Measurements from ENCODE around the gene CCDC170.
"Not testable (repeated sequence)": the region's sequence is repeated elsewhere in the genome, so short reads cannot be mapped to it uniquely, and the experiment has no call there.

The CCDC170 gene

DNA sequence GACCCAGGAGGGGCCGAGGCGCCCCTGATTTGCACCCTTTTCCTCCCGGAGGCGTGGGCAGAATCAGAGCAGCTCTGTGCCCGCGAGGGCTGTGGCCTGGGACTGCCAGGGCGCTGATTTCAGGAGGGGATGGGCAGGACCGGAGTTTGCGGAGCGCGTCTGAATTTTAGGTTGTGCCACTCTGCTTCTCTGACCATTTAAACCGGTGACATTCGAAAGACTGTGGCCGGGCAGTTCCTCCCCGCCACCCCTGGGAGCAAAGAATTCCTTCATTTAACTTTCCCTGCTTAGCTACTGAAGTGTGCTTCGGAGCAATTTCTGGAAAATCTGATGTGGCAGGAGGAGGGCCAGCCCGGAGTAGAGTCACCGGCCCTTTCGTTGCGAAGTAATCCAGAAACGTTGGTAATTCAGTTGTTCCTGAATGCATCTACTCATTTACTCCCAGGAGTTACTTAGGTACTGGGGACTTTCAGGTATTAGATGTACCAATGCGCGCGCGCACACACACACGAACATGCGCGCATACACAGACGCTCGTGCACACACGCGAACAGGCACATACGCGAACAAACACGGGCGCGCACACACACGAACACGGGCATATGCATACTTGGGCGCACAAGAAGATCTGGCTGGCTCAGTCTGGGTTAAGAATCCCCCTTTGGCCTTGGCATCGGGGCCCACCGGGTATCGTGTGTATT lies 568 bp downstream of the CCDC170 start:
- DNase-seq, result peak; percentile 77

DNA sequence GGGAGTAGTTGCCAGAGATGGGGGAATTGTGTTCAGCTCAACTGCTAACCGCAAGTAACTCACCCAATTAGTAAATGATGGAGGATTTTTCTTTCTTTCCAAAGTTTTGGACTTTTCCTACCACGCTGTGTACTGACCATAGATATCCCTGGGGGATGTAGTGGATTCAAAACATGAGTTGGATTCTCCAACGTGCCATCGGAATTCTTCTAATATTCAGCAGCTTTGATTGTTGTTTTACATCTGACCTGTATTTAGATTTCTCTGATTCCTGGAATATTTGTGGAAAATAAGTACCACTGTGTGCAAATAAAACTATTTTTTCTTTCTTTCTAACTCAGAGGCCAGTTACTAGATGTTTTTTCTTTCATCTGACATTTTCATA lies 1.1 kb downstream of the CCDC170 start:
- DNase-seq, result no peak

DNA sequence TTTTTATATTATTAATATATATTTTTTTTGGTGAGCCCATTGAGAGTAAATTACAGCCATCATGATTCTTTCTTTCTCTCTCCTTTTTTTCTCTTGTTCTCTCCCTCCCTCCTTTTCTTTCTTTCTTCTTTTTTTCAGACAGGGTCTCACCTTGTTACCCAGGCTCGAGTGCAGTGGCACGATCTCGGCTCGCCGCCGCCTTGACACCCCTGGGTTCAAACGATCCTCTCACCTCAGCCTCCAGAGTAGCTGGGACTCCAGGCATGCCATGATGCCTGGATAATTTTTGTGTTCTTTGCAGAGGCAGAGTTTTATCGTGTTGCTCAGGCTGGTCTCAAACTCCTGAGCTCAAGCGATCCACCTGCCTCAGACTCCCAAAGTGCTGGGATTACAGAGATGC lies 1.6 kb downstream of the CCDC170 start:
- no peak for DNase-seq

DNA sequence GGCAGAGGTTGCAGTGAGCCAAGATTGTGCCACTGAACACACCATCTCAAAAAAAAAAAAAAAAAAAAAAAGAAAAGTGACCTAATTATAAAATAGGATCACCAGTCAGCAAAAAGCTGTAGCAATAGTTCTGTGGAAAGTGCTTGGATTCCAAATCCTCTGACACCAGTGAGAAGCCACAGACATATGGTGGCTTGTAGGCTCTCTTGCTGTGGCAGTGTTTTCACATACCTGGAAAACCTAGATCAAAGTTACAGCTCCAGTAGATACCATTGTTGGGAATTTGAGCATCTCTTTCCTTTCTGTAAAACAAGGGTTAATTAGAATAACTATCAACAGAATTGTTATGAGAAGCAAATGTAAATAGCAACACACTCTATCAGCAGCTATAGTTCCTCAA lies 4.1 kb downstream of the CCDC170 start:
- DNase-seq, result no peak

DNA sequence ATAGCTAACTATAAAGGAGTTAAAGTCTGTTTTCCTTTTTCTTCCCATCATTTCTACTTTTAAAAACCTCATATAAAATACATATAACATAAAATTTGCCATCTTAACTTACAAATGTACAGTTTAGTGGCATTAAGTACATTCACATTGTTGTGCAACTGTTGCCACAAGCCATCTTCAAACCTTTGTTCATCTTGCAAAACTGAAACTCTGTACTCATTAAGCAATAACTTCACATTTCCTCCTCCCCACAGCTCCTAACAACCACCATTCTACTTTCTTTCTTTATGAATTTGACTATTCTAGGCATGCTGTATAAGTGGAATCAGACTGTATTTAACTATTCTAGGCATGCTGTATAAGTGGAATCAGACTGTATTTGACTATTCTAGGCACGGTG lies 4.5 kb downstream of the CCDC170 start:
- no peak for DNase-seq

DNA sequence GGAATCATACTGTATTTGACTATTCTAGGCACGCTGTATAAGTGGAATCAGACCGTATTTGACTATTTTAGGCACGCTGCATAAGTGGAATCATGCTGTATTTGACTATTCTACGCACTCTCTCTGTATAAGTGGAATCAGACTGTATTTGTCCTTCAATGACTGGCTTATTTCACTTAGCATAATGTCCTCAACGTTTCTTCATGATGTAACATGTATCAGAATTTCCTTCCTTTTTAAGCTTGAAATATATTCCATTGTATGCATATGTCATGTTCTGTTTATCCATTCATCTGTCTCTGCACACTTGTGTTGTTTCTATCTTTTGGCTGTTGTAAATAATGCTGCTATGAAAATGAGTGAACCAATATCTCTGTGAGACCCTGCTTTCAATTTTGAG lies 5.7 kb downstream of the CCDC170 start:
- no peak for DNase-seq

DNA sequence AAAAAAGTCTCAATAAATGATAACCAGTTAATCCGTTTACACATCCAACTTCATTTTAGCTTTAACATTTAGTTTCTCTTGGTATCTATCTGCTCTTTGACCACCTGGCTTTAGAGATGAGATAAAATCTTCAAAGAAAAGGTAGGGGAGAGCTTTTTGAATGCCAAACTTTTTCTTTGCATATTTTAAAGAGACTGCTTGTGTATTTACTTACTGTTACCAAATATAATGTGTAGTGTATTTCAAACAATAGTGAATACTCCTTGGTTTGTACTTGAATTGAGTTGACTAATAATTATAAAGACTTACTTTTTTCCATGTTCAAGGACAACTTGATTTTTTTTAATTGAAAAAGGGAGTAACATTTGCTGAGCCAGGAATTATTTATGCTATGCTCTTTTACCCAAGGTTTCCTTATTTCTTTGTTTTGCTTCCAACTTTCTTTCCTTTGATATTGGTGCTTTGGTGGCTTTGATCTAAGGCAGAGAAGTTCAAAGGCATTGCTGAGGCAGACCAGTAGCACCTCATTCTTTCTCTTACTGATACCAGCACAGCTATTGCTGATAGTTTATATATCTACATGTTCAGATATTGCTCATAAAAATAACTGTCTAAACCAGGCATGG lies 7.8 kb downstream of the CCDC170 start:
- DNase-seq, result no peak

DNA sequence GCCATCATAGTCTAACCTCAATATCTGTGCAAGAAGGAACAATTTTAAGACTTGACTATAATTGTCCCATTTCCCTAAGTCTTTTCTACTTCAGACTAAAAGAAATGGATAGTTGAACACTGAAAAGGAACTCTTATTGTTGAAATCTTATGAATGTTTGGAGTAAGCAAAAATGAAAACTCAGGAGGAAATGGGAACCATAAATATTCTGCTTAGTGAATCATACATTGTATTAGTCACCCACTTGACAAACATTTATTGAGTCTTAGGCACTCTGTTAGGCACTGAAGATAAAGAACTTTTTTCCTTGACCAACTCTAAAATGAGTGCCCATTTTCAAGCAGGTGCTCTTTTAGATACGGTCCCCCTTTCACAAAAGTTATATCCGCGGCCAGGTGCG lies 8.7 kb downstream of the CCDC170 start:
- peak; percentile 50 for DNase-seq

DNA sequence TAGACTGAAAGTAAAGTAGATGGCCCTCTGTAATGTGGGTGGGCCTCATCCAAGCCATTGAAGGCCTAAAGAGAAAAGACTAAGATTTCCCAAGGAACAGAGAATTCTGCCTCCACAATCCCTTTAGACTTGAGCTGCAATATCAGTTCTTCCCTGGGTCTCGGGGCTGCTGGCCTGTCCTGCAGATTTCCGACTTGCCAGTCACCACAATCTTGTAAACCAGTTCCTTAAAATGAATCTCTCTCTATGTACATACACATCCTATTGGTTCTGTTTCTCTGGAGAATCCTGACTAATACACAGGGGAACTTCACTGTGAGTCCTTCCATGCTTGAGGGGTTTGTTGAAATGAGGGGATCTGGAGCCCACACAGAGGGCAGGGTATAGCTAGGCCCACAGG lies 12.9 kb downstream of the CCDC170 start:
- DNase-seq, result no peak

DNA sequence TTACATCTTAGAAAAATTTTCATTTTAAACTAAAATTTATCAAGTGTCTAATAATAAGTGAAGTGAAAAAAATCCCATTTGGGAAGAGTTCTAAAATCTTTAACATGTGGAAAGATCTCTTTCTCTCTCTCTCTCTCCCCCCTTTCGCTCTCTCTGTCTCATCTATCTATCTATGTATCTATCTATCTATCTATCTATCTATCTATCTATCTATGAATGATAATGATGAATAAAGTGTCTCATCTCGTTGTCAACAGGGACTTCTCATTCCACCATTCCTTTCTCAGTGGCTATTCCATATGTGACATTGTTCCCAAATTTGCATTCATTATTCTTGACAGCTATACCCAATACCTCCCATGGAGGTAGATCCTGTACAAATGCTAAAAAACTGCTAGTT lies 15.2 kb downstream of the CCDC170 start:
- no peak for DNase-seq

DNA sequence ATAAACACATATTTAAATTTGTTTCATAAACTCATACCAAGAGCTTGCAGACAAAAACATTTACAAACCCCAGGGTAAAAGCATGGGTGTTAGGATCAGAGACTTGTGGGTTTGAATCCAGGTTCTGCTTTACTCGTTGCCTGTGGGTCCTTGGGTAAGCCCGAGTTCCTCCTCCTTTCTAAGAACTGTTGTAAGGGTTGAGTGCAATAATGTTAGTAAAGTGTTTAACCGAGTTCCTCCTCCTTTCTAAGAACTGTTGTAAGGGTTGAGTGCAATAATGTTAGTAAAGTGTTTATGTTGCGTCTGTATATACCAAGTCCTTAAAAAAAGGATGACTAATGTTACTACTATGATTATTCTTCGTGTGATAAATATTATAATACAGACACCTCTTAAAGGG lies 18.7 kb downstream of the CCDC170 start:
- DNase-seq, result no peak

DNA sequence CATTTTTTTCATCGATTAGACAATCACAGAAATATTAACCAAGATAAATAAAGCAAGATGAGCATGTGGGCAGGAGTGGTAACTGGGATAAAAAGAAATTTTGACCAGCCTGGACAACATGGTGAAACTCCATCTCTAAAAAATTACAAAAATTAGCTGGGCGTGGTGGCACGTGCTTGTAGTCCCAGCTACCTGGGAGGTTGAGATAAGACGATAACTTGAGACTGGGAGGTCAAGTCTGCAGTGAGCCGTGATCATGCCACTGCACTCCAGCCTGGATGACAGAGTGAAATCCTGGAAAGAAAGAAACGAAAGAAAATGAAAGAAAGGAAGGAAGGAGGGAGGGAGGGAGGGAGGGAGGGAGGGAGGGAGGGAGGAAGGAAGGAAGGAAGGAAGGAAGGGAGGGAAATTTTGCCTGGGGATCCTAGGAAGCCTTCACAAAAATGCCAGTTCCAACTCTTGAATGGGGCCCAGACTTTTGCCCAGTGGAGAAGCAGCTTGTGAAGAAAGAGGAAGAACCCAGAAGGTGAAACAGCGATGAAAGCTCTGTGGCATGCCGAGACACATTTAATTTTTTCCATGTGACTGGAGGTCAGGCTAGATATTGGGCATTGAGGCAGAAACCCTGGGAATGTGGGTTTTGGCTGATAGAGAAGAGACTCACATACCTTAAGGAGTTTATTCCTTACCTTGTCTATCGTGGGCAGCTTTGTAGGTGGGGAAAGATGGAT lies 20.3 kb downstream of the CCDC170 start:
- DNase-seq, result no peak

DNA sequence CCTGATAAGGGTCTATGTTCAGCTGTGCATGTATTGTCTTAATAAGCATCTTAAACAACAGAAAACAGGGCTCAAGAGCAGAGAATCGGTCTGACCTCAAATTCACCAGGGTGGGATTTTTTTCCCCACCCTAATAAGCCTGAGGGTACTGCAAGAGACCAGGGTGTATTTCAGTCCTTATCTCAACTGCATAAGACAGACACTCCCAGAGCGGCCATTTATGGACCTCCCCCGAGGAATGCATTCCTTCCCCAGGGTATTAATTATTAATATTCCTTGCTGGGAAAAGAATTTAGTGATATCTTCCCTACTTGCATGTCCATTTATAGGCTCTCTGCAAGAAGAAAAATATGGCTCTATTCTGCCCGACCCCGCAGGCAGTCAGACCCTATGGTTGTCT lies 25.2 kb downstream of the CCDC170 start:
- not testable (repeated sequence) for DNase-seq

DNA sequence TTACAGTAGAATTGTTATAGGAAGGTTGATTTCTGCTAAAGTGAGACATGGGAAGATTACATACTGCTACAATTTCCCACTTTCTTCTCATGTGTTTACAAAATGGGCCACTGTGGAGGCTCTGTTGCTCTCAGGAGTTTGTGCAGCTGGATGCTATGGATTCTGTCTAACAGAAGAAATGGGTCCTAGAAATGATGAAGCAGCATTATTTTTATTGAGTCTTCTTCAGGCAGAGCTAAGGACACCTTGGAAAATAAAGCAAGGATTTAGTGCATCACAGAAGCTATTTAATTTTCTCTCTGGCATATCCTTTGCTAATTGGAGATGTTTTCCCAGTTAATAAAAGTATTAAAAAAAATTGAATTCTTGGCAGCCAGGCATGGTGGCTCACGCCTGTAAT lies 29.2 kb downstream of the CCDC170 start:
- no peak for DNase-seq

DNA sequence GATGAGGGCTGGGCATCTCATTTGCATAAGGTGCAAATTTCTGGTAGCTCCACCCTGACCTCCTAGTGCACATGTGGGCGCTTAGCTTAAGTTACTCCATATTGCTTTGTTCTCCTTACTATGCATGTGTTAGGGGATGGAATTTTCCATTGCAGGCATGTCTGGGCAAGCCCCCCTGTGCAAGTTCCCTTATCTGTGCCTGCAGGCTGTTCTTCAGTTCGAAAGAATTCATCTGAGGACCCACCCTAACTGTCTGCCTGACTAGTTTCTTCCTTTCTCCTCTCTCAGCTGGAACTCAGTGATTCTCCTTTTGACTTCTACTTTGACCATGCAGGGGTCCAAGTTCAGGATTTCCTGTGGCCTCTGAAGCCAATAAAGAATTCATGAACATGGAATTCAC lies 30.2 kb downstream of the CCDC170 start:
- no peak for DNase-seq

DNA sequence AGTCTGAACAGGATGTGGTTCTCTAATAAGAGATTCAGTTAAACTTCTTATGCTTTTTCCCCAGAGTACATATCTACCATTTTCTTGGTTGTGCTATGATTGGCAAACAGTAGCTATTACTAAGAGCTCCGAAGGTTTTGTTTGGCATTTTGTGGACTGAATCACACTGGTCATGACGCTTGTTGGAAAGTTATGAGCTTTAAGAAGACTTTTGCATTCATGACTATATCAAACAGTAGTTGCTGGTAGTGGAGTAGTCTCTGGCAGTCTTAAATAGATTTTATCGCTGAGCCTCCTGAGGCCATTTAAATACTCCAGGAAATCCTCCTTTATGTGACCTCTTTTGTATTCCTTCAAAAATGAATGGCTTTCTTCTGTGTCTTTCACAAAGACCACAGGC lies 40.8 kb downstream of the CCDC170 start:
- DNase-seq, result no peak

DNA sequence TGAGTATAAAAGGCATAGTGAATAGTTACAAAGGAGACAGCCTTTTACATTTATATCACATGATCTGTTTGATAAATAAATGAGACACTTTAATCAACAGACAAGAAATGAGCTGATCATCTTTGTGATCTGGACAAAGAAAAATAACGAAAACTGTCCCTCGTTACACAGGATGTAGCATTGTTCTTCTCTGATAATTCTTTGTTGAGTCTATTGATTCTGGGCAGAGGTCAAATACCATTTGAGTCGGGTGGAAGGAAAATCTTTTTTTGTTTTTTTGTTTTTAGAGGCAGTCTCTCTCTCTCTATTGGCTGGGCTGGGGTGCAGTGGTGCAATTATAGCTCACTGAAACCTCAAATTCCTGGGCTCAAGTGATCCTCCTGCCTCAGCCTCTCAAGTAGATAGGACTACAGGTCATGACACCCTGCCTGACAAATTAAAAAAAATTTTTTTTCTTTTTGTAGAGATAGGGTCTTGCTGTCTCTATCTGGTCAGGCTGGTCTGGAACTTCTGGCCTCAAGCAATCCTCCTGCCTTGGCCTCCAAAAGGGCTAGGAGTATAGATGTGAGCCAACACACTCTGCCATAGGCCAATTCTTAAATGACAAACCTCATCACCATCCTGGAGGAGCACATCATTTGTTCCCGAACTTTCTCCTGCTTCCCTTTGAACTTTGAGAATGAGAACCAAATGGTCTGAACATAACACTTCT lies 41.8 kb downstream of the CCDC170 start:
- no peak for DNase-seq

DNA sequence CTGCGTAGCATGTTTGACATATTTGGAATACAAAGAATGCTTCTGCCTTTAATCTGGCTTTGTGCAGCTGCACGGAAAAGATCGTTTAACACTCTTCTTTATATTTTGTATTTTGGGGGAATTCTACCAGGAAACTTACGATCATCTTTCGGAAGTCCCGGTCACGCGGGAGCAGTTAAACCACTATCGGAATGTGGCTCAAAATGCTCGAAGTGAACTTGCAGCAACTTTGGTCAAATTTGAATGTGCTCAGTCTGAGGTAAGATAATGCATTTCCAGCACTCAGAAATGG lies 42.3 kb downstream of the CCDC170 start:
- DNase-seq, result no peak

DNA sequence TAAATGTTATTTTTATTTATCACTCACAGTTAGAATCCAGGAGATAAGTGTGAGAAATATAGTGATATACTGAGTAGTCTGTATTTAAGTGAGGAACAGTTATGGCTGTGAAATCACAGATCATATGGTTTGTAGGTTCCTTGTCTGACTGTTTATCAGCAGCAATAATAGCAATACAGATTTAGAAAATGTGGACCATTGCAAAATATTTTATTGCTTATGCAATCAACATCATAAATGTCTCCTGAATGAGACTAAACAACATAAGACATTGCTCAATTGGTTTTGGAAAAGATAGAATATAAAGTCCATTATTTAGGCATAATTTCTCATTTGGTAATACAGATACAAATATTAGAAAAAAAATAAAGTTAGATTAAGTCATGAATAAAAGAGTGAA lies 43.7 kb downstream of the CCDC170 start:
- no peak for DNase-seq

DNA sequence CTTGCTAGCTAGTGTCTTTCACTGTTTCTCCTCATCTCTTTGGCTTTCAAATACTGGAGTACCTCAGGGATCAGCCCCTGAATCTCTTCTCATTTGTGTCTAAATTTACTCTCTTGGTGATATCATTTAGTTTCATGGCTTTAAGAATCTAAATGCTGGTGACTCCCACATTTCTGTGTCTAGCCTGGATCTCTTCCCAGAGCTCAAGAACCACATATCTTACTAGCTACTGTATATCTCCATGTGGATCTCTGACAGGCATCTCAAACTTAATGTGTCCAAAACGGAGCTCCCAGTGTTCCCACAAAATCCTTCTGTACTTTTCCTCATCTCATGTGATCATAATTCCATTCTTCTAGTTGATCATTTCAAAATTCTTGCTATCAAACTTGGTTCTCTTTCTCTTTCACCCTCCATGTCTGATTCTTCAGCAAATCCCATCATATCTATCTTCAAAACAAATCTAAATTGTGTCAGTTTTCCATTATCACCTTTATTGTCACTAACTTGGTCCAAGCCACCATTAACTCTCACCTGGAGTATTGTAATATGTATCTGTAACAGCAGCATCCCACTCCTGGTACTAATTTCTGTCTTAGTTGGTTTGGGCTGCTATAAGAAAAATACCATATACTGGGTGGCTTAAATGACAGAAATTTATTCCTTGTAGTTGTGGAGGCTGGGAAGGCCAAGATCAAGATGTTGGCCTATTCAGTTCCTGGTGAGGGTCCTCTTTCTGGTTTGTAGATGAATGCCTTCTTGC lies 45.9 kb downstream of the CCDC170 start:
- DNase-seq, result no peak

DNA sequence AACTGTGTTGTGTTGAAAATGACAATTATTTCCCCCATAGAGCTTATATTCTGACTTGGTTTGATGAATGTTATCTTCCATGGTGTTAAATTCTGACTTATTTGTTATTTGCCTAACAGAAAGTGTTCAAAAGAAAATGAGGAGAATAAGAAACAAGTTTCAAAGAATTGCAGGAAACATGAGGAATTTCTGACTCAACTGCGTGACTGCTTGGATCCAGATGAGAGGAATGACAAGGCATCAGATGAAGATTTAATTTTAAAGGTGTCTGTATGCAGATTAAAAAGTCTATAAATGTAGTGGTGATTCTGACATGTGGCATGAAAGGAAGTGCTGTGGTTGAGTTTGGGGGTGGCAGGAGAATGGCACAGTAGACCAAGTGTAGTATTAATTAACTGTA lies 50.6 kb downstream of the CCDC170 start:
- DNase-seq, result no peak

DNA sequence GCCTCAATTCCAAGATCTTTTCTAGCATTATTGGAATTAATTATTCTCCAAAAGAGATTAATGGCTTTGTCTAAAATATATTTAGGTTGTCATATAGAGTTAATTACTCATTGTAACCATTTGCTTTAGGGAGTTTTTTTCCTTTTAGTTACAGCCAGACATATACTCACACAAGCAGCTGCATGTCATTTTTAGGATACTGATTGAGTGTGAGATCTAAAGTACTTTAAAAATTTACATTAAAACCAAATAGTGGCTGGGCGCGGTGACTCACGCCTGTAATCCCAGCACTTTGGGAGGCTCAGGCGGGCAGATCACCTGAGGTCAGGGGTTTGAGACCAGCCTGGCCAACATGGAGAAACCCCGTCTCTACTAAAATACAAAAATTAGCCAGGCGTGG lies 51.1 kb downstream of the CCDC170 start:
- DNase-seq, result not testable (repeated sequence)

DNA sequence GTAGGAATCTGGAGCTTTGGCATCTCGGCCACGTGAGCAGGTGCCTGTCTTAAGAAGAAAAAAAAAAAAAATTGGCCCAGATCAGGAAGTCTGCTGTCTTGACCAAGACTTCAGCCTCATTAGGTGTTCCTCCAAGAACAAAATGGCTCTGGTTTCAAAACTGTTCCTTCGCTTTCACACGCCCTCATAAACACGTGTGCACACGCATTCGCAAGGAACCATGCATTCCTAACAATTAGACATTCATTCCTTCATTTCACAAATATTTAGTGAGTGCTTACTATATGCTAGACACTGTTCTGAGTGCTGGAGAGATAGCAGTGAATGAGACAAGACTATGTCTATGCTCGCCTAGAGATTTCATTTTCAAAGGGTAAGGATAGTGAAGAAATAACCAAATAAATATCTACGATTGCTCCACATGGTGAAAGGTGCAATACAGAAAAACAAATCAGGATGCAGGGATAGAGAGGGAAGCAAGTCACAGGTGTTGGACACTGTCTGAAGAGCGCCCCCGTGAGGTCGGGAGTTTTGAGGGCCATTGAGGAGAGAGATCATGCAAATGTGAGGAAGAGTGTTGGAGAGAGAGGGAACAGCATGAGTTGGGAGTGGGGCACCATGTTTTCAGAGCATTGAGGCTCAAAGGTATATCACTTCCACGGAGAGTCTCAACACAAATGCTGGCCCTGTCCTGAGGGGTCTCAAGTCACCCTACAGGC lies 53.3 kb downstream of the CCDC170 start:
- DNase-seq, result peak; percentile 1

Data from DMS53 (cell line).